HG02840 (cell line): ENCODE data around the gene SLC16A1.
"Not testable (repeated sequence)": the region's sequence is repeated elsewhere in the genome, so short reads cannot be mapped to it uniquely, and the experiment has no call there.

Source experiments
- ATAC-seq: cut with Tn5 transposase; IDR thresholded peaks from one replicate; pipeline ENCODE4 v1.9.1; 2021; ENCODE audit warnings: mild to moderate bottlenecking, moderate library complexity, moderate number of reproducible peaks; ENCODE audit not compliant: unreplicated experiment, low FRiP score

The SLC16A1 gene

GRCh38 chr1:112927462-112927990 lies 28.5 kb downstream of the SLC16A1 start:
- no peak for ATAC-seq

- ATAC-seq, result no peak
Observed at GRCh38 chr1:112926858-112927257, 29.1 kb downstream of the SLC16A1 start.

- ATAC-seq, result no peak
Observed at GRCh38 chr1:112925015-112925414, 31.0 kb downstream of the SLC16A1 start.

- ATAC-seq, result no peak
Observed at GRCh38 chr1:112923959-112924349, 32.0 kb downstream of the SLC16A1 start.

- ATAC-seq, result no peak
Observed at GRCh38 chr1:112923234-112923958, 32.6 kb downstream of the SLC16A1 start.

GRCh38 chr1:112911506-112912220 lies 44.3 kb downstream of the SLC16A1 start:
- ATAC-seq, result no peak

GRCh38 chr1:112909847-112910246 lies 46.1 kb downstream of the SLC16A1 start:
- ATAC-seq, result no peak

GRCh38 chr1:112906150-112906698 lies 49.8 kb downstream of the SLC16A1 start:
- no peak for ATAC-seq

GRCh38 chr1:112905395-112906149 lies 50.4 kb downstream of the SLC16A1 start:
- no peak for ATAC-seq

GRCh38 chr1:112904831-112905261 lies 51.1 kb downstream of the SLC16A1 start:
- no peak for ATAC-seq

GRCh38 chr1:112904071-112904830 lies 51.7 kb downstream of the SLC16A1 start:
- ATAC-seq, result no peak

- no peak for ATAC-seq
Observed at GRCh38 chr1:112902221-112902620, 53.8 kb downstream of the SLC16A1 start.

- no peak for ATAC-seq
Observed at GRCh38 chr1:112901387-112901786, 54.6 kb downstream of the SLC16A1 start.

GRCh38 chr1:112896783-112897182 lies 59.2 kb downstream of the SLC16A1 start:
- no peak for ATAC-seq

- ATAC-seq, result no peak
Observed at GRCh38 chr1:112894561-112895011, 61.4 kb downstream of the SLC16A1 start.

- no peak for ATAC-seq
Observed at GRCh38 chr1:112894010-112894292, 62.0 kb downstream of the SLC16A1 start.

GRCh38 chr1:112893288-112894009 lies 62.5 kb downstream of the SLC16A1 start:
- ATAC-seq, result no peak

GRCh38 chr1:112889906-112890305 lies 66.1 kb downstream of the SLC16A1 start:
- not testable (repeated sequence) for ATAC-seq

GRCh38 chr1:112889052-112889768 lies 66.8 kb downstream of the SLC16A1 start:
- ATAC-seq, result no peak
